ENCODE data around the gene CLDN19.
"Not testable (repeated sequence)": the region's sequence is repeated elsewhere in the genome, so short reads cannot be mapped to it uniquely, and the experiment has no call there.

Gene CLDN19

DNA sequence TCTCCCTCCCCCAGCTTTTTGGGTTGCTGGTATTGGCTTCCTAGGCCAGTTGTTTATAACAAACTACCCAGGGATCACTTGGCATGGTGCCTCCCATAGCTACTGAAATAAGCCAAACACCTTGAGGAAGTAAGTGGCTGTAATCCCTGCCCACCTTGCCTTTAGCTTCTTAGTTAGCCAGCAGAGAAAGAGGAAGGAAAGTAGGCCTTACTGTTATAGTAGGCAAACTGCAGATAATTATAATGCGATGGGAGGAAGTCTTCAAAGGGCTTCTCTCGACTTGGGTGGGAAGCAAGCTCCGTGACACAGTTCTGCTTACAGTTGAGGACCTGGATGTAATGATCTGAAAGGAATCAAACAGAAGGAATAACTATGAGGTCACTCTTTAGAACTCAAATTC is 18.6 kb upstream of the CLDN19 start:
- DNase-seq: no peak

DNA sequence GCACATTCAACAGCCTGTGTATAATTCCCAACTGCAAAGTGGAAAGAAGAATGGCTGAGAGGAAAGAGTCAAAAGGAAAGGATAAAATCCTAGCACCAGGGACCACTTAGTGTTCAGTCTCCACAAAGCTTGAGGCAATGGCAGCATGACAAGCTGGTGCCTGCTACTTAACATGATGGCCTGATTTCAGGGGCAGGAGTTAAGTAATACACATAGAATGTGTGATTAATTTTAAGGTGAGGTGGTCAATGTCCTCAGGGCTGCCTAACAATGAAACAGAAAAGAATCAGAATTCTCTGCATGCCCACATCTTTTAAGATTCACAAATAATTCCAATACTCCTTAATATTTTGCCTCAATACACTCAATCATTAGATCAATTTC is 17.8 kb upstream of the CLDN19 start:
- DNase-seq: no peak

DNA sequence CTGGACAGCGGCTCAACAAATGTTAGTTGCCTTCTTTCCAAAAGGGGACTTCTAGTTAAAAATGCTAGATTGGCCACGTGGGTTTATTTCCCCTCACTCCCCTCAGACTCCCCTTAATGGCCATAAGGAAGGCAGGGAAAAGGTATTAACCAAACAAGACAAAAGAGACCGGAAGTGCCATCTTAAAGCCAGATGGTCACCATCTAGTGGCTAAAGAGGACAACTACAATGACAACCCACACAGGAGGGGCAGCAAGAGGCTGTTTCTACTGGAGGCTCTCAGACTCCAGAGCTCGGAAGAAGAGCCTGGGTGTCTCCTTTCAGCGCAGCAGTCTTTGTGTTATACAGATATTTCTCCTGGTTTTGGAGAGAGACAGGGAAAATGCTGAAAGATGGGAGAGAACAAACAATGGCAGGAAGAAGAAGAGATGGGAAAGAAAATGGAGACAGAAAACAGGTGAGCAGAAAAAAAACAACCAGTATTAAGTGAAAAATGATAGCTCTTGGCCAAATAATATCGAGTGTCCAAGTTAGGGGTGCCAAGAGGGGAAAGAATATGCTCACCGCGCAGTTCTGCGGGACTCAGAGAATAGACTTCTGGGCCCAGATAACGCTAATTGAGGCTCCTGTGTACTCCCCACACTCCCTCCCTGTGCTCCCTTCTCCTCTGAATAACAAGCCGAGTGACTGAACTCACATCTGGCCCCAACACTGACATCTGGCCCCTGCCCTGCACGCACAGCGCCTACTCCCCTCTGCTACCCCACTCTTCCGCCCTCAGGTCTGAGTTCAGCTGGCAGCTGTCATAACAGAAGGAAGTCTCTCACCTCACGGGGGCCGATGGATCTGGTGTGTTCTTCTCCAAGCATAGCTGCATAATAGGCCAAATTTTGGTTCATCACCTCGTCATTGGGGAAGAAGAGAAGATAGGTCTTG is 17.2 kb upstream of the CLDN19 start:
- peak; percentile 35 for DNase-seq

DNA sequence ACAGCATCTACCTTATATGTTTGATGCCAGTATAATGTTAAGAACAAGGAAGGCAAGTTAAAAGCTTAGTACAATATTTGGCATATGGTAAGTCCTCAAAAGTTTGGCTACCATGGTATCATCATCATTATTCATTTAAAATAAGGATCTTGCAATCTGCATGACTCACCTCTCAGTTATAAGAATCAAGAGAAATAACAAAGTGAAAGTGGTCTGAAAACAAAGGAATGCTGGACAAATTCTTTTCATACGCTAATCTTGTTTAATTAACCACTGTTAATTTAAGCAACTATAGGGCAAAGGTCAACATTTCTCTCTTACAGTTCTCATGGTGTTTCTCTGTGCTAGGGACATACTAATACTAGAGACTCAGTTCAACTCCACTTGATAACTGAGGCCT is 13.0 kb upstream of the CLDN19 start:
- no peak for DNase-seq

DNA sequence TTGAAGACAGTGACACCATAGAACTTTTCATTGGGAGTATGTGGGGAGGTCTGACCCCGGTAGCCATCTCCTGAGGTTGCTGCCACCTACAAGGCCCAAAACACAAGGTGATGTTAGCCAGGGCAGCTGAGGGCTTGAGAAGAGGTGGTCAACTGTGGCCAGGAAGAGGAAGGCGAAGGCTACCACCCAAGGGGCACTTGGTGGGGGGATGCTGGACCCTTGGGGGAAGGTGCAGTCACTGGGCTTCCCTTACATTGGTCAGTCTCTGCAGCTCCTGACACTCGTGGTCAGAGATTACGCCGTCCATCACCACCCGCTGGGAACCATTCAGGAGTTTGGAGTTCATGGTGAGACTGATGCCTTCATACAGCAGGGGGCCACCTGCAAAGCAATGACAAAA is 12.2 kb upstream of the CLDN19 start:
- DNase-seq: no peak

DNA sequence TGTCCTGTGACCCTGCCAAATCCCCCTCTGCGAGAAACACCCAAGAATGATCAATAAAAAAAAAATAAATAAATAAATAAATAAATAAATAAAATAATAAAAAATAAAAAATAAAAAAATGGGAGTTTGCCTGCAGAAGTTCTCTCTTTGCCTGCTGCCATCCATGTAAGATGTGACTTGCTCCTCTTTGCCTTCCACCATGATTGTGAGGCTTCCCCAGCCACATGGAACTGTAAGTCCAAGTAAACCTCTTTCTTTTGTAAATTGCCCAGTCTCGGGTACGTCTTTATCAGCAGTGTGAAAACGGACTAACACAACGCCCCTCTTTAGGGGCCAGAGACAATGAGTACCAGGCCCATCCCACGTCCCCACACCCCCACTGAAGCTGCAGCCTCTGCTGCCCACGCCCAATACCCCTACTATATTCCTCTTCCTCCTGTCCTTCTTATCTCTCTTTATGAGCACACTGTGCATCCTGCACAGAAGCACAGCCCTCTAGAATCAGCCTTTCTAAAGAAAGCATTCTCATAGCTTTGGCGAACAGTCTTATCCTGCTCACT is 11.6 kb upstream of the CLDN19 start:
- not testable (repeated sequence) for DNase-seq

DNA sequence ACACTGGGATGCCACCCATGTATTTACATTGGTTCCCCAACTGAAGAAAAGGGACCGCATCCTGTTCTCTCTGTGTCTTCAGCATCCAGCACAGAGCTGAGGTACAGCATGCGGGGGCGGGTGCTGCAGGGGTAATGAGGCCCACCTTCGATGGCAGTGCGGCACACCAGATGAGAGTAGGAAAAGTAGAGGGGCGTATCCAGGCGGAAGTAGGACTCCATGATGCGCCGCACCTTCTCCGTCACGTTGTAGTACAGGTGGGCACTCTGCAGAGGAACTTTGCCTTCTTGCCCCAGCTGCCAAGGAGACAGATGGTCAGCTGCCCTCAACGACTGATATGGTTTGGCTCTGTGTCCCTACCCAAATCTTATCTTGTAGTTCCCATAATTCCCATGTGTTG is 10.0 kb upstream of the CLDN19 start:
- no peak for DNase-seq

DNA sequence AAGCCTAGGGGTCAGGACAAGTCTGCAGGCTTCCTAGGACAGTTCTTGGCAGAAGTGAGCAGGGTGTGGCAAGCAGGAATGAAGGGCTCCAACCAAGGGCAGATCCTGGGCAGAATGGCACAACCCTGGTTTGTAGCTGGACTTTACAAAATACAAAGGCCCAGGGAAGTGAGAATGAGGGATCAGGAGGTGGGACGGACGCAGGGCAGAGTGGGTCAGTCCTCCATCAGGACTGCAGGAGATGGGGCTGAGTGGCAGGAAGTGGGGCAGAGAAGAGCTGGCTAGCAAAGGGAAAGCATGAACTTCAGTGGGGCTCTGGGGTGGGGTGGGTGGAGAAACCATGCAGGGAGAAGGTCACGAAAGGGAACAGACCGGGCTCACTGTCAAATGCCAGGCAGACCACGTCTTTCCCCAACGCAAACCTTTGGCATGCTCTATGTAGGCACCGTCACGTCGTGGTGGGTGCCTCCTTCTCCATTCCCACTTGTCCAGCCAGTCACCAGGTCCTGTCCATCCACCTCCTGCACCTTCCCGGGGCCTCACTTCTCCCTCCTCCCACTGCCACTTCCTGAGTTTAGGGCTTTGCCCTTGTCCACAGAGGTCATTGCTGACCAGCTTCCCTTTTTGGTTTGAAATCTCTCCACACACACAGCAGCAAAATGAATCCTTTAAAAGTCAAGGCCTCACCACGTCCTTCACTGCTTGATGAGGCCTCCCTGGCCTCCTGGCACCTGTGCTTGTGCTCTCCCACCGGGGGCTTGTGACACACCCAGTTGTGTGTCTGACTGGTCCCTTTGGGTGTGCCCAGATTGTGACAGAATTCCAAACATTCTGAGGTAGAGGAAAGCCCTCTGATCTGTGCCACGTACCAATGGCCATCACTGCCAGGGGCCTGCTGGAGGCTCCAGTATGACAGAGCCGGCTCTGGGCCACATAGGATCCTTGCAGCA is 8.7 kb upstream of the CLDN19 start:
- no peak for DNase-seq

DNA sequence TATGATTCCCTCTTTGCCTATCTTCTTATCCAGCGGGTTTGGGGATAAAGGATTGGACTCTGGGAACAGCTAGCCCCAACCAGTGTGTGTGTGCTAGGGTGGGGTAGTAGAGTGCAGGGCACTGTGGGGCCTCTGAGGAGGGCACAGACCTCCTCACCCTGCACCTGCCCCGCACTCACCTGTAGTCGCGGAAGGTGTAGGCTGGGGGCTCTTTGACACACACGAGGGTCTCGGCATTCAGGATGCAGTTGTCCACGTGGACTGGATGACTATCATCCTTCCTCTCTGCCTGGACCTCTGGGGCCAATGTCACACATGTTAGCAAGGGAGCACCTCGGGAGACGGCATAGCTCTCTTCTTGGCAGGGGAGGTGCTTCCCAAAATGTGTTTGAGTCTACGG is 8.0 kb upstream of the CLDN19 start:
- DNase-seq: no peak

DNA sequence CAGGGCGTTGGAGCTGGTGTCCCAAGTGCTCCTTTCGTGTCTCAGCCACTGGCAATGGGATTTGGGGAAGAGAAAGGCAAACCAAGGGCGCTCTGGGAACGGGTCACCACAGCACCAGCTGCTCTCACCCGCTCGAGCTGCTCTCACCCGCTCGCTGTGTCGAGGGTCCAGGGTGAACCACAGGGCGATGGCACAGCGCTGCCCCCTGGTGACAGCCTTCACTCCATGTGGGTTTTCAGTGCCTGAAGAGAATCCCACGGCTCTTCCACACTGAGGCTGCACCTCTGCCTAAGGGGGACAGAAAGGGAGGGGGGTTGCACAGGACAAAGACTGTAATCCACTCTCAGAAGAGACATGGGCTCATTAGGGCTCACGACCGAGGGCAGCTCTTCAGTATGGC is 7.1 kb upstream of the CLDN19 start:
- peak; percentile 35 for DNase-seq

DNA sequence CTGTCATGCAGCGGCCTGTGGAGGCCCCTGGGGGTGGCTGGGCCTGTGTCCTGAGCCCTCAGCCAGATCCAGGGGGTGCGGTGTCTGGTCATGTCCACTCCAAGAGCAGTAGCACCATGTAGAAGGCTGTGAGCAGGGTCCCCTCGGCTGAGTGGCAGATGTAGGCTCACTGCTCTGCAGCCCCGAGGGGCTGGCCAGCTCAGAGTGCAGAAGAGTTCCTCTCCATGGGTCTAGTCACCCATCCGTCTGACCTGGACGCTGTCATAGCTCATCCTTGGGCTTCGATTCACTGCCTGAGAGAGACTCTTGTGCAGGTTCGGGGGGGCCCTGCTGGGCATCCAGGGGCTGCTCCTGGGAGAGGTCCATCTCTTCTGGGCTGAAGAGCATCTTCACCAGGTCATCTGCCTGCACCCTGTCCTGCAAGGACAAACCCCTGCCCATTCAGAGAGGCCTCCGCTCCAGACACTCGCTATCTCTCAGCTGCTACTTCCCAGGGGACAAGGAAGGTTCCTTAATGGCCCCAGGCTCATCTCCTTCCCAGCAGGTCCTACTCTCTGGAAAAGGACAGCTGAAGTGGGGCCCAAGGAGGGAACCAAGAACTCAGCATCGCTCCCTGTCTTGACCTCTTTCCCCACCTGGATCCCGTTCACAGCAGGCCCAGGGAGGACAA is 6.5 kb upstream of the CLDN19 start:
- no peak for DNase-seq

DNA sequence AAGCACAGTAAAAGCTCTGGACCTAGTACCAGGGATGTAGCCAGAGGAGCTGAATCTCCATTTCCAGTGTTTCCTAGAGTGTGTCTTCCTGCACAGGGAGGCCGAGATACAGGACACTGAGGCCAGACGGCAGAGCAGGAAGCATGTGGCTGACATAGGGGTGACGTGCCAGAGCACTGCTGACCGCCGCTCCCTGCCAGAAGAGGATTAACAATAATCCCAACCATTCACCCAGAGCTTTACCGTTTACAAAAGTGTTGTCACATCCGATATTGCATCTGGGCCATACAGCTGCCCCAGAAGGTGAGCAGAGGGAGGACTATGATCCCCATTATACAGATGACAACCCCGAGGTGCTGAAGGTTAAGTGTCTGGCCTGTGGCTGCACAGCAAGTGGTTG is 5.8 kb upstream of the CLDN19 start:
- DNase-seq: no peak

DNA sequence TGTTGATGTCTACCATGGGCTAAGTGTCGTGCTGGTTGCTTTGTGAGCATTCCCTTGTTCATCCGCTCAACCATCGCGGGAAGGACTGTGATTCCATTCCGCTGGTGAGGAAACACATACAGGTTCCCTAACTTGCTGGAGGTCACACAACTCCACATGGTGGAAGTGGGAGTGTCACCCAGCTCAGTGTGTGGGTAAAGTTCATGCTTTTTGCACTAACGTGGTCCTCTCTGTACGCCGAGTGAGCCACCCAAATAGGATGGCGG is 4.0 kb upstream of the CLDN19 start:
- no peak for DNase-seq

DNA sequence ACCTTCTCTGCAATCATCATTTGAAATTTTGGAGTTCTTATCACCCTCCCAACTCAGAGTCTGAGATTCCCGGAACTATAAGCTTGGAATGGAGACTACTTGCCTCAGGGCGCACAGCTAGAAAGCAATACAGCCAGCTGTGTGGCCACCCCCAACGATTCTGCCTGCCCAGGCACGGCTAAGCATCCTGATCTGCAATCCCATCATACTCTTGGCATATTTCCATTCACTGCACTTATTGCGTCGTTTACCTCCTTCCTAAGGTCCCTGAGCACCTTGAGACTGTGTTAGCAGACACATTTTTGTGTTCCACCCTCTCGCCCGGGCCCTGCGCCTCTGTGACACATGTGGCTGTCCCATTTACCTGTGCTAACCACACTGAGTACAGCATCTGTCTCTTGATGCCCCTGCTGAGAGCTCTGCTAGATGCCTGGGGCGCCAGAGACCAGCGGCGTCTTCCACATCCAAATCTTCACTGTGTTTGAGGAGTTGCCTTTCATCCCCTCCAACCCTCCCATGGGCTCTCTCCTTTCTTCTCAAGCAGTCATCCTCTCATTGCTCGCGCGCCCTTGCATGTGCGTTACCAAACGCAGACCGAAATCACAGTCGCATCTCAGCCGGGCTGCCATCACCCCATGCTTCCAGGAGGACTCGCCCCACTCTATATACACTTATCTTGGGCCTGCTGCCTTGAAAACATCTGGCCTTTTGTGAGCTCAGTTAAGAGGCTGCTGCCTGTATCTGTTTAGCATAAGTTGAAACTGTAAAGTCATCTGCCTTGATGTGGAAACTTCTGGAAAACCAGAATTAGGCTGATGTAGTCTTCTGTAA is 3.5 kb upstream of the CLDN19 start:
- DNase-seq: no peak

DNA sequence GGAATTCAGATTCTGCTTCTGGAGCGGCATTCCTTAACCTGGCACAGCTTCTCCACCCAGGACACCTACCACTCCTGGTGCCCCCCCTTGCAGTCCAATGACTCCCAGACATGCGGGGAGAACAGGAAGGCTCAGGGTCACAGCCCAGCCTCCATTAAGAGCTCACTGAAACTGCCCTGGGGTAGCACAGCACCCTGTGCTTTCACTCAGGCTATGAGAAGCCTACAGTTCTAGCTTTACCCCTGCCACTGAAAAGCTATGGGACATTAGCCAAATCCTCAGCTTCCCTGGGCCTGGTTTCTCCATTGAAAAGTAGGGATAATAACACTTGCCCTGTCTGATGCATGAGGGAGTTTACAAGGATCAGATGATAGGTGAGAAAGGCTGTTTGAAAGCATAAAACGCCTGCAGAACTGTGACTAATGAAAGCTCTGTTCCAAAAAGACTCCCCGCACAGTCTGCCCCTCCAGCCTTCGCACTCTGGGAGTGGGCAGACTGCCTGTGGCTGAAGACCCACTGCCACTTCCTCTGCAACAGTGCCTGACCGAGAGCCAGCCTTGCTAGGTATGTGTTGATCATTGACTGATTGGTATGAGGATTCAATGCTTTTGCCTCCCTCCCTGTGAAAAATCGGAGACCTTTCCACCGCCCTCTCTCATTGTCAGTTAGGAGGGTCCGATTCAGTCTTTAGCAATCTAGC is 2.7 kb upstream of the CLDN19 start:
- DNase-seq: no peak

DNA sequence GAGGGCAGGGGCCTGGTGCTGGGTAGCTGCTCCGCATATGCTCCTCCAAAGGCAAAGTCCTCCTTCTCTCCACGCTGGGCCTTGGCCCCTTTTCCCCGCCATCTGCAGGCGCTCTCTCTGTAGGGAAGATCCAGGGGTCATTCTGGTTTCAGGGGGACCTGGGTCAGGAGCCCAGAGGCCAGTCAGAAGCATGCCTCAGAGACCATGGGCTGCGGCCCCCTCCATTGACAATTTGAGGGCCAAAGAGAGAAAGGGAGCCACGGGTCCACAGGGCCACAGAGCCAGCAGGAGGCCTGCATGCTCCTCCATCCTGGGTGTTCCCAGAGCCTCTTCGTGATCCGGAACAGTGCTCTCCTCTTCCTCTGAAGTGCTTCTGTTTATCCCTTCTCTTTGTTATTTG is 2.1 kb upstream of the CLDN19 start:
- DNase-seq: no peak

DNA sequence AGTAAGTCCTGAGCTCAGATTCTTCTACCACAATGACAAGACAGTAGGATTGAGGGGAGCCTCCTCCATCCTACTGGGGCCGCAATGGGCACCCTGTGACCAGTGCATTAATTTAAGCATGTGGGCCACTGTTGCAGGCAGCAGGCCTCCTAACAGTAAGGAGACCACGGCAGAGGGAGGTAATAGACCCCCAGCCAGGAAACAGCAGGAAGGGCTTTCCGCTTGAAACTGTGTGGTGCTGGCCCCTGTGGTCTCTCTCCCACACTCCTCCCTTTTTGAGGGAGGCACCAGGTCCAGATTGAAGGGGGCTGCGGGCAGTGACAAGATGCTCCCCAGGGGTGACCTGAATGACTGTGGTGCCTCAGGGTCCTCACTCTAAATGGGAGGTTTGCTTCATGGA is 1.7 kb upstream of the CLDN19 start:
- DNase-seq: no peak

DNA sequence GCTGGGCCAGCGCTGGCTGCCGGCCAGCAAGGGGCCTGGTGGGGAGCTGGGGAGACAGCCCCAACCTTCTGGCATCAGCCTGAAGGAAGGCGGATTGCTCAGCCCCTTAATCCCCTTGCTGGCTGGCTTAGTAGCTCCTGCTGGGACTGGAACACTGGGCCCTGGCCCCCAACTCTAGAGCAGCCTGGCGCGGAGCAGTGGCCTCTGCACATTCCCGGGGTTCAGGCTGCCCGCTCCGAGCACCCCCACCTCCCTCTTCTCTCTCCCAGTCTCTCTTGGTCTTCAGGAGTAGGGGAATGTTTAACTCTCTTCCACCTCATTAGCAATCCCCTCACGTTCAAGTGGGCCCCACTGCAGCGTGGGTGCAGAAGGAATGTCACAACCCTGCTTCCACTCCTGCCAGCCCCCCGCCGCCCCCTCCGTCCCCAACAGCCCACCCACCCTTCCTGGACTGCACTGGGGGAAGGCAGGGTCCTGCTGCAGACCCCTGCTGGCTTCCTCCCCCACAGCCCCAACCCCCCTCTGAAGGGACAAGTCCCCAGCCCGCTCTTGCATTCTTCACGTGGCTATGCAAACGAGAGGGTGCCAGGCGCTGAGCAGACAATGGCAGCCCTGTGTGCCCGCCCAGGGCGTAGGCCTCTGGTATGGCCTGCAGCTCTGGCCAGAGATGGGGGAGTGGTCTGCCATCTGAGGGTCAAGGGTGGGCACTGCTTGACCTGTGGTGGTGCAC is 980 bp upstream of the CLDN19 start:
- DNase-seq: no peak

DNA sequence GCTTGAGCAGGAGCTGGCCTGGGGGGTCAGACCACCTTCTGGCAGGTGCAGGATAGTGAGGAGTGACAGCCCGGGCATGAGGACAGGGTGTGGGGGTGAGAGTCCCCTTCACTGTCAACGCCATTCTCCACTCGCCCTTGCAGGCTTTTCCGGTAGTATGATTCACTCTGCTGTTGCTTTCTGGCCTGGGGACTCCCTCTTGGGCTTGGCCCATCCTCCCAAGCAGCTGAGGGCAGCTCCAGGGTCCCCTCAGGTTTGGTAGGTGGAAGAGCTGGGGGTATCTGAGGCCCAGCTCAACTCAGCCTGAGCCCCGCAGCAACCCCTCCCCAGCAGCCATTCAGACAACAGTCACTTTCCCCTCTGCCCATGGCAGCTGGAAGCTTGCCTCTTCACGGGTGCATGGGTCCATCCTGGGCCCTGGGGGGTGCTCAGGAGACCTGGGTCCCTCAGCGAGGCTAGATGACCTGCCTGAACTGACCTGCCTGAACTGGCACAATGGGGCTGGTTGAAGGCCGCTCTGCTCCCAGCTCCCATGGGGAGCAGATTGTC is 1.3 kb downstream of the CLDN19 start:
- DNase-seq: no peak

DNA sequence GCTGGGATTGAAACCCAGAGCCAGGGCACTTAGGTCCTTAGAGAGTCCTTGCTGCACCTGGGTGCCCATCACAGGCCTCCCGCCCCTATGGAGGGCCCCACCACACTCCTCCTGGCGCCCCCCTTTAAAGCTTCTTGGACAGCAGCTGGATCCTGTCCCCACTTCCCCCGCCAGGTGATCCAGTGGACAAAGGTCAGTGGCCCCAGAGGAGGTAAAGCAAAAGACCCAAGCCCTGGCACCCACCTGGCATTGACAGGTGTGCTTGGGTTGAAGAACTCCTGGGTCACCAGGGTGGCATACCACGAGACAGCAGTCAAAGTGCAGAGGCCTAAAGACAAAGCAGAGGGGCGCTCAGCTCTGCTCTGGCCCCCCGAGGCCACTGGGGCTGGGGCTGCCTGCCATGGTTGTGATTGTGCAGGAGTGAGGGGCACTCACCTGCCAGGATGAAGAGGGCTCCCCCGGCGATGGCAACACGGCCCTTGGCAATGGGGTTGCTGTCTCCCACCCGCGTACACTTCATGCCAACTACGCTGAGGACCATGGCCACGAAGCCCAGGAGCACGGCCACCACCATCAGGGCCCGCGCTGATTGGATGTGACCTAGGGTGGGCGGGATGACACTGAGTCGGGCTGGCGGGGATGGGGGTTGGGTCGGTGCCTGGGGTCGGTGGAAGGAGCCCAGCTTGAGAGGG is 1.9 kb downstream of the CLDN19 start:
- no peak for DNase-seq

Measured in midbrain (tissue), 1 donor.